Stimulated activated CD4-positive, alpha-beta T cell treated with anti-CD3 and anti-CD28 coated beads, Interleukin-15, amount 100 ng/mL, for 1 hour (primary cell): ENCODE data around the gene CENPP.
A peak's percentile ranks its signal among the peaks of the same experiment; 100 is the strongest.

Experiments used
- DNase-seq, 2 donors: peaks; one replicate each; pipeline ENCODE4 v3.0.0-alpha.2; 2020; ENCODE audit warnings: low read depth in 1 of 2, low spot score in 1 of 2

Gene CENPP

DNA sequence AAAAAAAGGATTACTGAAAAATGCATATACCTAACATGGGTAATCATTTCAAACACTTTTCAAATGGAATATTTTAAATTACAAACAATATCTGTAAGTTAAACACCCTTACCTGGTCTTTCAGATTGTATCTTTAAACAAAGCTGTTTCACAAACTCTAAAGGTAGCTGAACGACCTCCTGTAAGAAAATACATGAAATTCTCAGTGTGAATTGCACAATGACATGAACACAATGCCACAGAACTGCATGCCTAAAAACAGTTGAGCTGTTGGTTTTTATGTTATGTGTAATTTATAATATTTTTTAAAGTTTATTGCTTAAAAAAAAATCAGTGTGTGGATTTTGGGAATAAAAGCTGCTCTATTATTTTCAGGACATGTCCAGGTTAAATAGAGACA lies 326.7 kb downstream of the CENPP start:
- DNase-seq: no peak

DNA sequence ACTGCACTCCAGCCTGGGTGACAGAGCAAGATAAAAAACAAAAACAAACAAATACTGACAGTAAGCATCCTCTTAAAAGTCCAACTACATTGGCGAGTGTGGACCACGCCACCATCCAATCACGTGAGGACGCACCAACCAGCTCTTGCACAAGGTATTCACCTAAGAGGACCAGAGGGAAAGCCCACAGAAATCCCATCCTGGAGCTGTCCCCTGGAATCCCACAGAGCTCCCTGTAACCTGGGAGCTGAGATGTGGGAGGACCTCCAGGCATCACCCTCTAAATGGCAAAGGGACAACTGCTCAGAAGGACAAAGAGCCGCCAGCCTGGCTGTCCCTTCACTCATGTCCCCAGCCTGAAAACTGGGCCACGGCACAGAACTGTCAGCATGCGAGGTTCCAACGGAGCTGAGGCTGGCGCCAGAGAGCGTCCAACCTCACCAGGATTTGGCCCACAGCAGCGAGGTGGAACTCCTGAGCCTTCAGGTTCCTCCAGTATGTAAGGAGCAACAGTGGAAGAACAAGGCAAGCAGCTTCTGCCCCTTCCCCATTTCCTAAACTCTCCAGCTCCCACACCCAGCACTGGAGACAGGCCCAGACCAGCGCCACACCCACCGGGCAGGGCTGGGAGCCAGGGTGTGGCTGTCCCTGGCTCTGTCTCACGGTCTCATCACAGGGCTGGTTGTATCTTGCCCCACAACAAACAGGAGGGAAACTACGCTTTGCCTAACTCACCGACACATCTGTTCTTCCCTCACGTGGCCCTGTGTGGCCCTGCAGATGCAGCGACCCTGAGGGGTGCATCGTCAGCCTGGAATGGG lies 328.9 kb downstream of the CENPP start:
- DNase-seq: no peak

DNA sequence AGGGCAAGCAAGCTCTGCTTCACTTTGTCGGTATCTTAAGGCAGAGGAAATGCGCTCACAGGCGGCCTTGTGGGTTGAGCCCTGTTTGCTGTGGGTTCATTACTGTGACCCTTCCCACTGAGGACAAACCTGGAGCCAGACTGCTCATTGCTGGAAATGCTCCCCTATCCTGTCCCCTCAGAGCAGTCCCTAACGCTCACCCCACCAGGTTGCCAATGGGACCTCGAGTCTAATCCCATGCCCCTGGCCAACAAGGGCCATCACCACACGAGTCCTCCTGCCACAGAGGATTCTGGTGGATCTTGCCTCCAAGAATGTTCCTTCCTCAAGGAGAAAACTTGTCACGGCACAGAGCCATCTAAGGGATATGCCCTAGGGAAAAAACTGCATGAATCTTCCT lies 329.6 kb downstream of the CENPP start:
- no peak for DNase-seq

DNA sequence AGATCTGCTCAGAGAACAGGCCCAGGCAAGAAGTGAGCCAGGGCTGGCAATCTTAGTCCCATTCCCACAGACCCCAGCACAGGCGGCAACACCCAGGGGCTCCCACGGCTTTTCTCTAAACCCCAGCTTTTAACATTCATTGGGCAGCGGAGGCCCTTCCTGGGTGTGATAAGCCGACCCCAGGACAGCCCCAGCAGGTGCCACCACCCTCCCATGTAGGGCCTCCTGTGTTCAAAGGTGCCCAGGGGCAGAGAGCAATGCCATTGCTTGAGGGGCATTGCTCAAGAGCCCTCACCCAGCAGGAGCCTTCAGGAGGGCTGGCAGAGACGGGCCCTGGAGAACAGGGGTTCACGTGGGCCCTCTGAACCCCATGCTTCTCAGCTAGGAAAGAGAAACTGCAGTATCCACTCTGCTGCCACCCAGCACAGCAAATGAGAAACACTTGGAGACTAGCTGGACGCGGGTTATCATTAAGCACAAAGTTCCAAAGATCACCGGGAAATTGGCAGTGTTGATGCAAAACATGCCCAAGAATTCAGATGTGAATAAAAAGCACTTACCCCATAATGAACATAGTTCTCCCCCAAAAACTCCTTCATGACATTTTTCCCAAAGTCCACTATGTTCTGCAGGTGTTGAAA lies 330.3 kb downstream of the CENPP start:
- no peak for DNase-seq

DNA sequence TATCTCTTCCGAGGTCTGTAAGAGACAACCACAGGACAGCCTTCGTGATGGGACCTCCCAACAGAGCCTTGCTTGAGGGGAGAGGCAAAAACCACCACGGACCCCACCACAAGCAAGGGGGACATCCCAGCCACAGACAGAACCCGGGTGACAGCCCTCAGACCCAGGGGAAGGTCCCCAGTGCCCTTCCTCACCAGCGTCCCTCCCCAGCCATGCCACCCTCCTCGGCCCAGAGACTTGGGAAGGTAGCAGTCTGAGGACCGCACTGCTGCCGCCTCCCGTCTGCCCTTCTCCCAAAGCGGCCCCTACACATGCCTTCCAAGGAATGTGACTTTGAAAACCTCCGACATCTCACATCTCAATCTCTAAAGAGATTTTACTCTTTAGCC lies 330.8 kb downstream of the CENPP start:
- no peak for DNase-seq

DNA sequence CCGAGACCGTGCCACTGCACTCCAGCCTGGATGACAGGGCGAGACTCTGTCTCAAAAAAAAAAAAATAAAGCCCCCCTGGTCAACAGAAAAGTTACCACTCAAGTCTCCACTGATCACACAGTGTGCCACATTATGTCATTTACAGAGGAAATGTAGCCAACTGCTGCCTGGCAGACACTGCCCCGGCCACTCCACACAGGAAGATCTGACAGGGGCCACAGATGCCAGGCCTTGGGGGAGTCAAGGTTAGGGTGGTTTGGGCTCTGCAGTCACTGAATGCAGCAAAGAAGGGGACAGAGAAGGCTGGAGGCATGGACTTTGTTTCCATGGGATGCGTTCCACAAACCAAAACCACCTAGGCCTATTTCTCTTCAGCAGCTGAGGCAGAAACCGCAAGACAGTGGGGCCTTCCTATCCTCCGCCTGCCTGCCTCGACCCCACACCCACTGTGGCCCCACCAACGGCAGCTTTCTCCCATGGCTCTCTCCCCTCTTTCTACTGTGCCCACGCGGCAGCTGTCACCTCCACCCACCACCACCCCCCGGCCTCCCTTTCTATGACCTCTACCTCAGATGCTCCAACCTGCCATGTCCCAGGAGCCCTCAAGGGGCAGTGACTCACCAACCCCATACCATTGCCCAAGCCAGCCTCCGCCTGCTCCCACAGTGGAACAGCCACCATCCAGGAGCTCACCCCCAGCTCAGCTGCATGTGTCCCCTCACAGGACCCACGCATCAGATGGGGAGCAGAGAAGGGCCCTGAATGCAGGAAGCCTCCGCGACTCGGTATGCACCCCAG lies 331.7 kb downstream of the CENPP start:
- DNase-seq: no peak

DNA sequence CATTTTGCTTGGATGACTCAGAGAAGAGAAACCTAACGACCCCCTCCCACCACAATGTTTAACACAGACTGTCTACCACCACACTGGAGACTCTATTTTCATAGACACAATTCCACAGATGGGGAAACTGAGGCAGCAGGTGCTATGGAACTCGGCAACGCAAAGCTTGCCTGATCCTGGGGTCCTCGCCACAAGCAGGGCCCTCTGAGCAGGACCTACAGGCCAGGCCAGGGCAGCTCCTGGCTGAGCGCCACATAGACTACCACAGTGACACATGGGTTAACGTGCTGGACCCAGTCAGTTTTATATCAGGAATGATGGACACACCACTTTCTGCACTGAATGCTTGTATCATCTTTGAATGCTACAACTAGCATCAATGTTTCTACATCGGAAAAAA lies 332.4 kb downstream of the CENPP start:
- DNase-seq: no peak

DNA sequence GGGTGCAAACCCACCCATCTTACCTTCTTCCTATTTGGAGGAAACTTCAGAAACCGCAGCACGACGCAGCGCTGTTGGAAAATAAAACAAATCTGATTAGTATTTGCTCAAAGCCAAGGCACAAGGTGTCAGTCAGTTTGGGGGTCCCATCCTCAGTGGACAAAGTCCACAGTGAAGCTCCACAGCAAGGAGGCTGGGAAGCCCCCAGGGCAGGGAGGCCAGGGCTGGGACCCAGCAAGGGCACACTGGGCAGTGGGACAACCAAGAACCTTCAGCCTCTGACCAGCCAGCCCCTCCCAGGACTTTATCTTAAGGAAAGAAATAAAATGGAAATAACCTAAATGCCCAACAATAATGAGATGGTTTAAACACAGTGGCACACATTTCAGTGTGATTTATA lies 332.9 kb downstream of the CENPP start:
- DNase-seq: no peak

DNA sequence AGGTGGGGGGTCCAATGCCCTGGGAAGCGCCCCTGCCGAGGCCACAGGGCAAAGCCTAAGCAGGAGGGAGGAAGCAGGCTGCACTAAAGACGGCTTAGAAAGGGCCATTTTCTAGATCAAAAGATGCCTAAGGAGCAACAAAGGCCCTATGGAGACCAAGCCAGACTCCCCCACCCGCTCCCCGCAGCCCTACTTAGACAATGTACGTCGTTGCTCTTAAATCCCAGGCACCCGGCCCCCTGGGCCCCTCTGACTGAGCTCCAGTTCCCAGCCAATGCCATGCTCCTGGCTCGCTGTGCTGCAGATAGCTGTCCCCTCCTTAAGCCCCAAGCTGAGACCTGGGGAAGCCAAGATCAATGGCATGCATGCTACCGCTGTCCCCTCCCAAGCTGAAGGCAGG lies 333.8 kb downstream of the CENPP start:
- no peak for DNase-seq

DNA sequence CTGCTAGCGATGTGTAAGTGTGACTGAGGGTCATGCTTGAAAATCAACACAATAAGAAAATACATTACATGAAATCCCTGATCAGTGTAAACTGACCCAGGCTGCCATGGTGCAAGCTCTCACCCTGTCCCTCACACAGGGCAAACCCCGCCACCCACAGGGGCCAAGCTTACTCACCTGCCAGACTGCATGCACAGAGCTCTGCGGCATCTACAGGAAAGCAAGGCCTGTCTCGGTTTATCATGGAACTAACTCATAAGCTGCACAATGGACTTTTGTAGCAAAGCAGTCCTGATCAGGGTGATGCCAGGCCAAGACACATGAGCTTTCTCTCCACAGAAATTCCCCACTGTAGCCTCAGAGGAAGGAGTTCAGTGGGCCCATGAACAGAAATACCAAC lies 334.5 kb downstream of the CENPP start:
- DNase-seq: no peak

DNA sequence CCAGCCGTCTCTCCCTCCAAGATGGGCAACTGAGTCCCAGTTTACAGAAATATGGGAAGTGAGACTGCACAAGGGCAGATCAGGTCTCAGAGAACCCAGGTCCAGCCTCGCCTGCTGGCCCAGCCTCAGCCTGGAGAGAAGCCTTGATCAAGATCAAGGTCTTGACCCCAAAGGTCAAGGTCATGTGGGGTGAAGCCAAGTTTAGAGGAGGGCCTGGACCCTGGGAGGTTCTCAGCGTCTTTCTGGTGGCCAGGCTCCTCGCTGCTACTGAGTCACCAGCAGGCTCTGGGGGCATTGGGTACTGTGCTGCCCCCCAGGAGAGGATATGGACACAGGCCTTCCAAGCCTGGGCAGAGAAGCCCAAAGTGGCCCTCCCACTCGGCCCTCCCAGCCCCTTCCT lies 335.4 kb downstream of the CENPP start:
- no peak for DNase-seq

DNA sequence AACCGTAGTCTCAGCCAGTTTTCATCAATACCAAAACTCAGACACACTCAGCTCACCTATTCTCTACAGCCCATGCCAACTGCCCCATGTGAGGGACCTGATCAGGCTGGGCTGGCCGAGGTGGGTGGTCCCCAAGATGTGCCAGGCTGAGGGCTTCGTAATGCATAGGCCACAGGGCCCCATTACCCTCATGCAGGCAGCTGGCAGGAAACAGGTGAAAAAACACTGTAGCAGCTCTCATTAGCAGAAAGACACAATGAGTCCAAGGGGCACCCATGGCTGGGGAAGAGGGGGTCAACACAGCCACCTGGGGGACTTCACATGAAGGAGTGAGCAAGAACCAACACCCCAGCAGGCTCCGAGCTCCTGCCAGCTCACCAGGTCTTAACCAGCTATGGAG lies 336.0 kb downstream of the CENPP start:
- DNase-seq: no peak

DNA sequence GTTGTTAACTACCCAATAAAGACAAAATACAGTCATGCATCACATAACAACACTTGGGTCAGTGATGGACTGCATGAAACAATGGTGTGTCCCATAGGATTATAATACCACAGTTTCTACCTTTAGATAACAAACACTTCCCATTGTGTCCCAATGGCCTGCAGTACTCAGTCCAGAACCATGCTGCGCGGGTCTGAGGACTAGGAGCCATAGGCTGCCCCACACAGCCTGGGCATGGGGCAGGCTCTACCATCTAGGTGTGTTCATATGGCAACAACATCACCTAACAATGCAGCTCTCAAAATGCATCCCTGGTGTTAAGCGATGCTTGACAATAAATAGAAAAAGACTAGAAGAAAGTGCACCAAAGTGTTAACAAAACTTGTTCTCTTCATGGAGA lies 337.4 kb downstream of the CENPP start:
- DNase-seq: no peak

DNA sequence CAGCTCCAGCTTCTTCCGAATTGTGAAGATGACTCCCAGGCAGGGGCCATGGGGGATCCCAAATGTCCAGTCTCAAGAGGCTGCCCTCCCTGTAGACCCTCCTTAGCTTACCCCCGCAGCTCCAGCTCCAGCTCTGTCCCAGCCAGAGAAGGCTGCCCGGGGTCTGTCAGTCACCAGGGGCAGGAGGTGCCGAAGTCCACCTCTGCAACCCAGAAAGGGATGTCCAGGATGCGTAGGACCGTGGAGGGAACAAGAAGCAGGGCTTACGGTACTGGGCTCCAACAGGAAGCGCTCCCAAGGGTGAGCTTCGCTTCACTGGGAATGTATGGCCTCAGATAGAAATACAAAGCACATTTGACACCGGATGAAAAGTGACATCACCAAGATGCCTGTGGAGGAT lies 338.2 kb downstream of the CENPP start:
- DNase-seq: no peak

DNA sequence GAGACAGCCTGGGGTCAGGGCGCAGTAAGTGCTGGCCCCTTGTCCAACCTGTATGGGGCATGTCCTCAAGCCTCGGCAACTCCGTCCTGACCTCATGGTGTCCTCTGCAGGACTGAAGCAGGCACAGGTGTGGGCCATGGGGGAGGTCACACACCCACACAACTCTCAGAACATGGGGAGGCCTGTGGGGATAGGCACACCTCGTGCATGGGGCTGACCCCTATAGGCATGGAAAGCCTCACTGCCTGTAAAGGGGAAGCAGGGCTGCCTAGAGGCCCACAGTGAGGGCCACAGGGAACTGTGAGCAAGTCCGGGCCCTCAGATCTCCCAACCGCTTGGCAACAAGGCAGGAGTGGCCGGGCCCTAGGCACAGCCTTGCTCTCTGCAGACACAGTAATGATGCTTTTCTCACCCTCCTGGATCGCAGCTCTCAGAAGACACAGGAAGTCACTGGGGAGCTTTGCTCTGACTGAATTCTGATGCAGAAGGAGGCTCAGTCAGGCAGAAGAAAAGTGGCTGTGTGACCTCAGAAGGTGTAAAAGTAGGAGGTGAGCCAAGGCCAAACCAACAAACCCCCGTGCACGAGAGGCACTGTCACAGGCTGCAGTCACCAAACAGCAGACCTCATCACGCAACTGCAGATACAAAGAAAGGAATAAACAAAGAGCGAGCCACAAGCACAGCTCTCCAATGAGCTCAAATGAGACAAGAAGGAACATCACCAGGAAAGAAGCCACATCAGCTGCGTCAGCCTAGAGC lies 338.8 kb downstream of the CENPP start:
- no peak for DNase-seq

DNA sequence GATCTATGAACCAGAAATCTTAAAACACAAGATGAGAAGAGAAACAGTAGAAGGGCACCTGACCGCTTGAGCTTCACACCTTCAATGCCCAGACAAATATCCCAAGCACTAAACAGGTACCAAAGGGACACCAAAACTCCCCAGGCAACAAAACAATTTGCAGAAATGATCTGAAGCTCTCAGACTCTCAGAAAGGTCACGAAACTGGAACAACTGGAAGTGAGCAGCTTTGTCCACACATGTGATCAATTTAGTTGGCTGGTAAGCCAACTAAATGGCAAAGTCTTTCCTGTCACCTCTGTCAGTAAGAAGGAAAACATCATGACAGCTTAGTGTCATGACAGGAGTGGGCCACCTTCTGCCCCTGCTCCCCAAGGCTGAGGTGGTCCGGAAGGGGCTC lies 340.1 kb downstream of the CENPP start:
- no peak for DNase-seq

DNA sequence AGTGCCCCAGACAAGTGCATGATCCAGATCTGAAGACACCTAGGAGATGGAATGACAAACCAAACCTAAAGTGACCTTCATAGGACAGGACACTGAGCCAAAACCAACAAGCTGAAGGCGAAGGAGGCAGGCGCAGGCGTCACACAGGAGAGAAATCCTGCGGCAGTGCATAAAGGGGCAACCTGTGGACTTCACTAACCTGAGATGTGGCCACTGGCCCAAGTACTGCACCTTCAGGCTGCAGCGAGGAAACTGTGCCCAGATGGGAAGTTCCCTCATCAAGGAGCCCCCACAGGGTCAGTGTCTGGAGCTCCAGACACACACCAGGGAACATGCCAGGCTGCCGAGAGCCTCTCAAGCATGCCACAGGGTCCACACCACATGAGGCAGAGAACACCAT lies 340.5 kb downstream of the CENPP start:
- no peak for DNase-seq

DNA sequence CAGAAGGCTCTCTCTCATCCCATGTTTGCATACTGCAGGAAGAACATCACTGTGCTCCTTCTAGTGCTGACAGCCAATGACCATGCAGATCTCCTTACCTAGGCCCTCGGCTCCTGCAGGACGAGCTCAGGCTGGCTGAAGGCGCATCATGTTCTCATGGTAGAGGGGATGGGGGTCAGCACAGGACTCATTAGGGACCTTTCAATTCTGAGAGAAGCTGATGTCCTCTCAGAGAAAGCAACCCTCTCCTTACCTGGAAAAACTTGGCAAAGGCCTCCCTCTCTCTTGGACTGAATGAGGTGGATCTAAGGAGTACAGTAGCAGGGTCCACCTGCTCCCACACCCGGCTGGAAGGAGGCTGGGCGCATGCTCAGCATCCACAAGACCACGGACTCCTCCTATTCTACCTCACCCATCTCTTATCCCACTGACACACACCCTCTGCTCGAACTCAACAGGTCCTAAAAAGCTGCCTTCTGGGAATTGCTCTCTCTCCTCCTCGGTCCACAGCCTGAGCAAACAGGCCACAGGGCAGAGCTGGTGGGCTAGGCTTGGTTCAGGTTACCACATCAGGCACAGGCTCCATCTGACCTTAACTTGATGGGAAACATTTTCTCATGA lies 341.3 kb downstream of the CENPP start:
- no peak for DNase-seq

DNA sequence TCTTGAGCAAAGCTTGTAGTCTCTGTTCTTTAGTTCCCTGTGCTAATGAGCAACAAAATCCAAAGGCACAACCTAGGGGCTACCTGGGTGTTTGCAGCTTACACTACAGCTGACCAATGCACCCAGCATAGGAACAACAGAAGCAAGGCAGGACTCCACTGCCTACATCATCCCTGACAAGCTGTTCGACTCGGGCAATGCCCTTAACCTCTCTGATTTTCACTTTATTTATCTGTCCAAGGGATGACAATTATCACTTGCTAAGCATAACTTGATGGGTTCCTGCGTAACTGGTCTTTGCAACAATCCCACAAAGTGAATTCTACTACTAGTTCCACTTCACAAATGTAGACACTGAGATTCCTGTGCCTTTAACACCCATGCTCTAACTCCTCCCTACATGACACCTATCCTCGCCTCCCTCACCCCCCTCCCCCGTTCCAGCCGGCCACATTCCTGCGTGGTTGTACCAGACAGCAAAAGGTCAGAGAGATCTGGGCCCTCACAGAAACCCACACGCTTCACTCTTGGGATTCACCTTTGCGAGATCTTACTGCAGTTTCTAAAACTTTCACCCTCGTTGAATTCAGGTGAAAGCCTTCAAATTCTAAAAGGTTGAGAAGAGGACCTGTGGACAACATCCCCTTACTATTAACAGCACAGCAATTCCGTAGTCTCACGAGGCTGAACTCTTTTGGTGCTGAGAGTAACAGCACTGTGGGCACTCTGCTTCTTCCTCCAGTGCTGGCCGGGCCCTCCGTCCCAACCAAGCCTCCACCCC lies 343.2 kb downstream of the CENPP start:
- DNase-seq: no peak

DNA sequence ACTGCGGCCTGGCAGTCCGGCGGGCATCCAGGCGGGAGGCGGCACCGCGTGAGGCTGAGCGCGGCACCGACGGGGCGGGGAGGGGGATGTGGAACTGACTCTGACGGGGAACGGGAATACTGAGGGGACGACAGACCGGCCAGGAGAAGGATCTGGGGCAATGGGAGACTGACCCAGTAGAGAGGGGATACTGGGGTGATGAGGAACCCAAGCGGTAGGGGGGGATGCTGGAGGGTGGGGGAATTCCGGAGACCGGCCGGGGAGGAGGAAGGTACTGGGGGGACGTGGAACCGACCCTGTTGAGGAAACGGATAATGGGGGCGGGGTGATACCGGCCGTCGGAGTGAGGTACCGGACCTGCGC lies 343.8 kb downstream of the CENPP start:
- peak; percentile 11 to 16 for DNase-seq
